Glutamatergic neuron (in vitro differentiated cells): ENCODE results near the gene DAND5. TPM values are rescaled to one million over a fixed set of nuclear protein-coding genes. Genes with fewer than 3 reads are reported as not detected.

Experiments used
- DNase-seq: peaks from one replicate; pipeline ENCODE4 v3.0.0; 2022
- H3K27ac Mint-ChIP-seq: one replicate; pipeline ENCODE4 v1.8.0; 2020; ENCODE audit warnings: mild to moderate bottlenecking, mixed read lengths, inconsistent platforms; ENCODE audit not compliant: unreplicated experiment
- H3K27me3 Mint-ChIP-seq: one replicate; pipeline ENCODE4 v1.8.0; 2020; ENCODE audit warnings: mild to moderate bottlenecking, moderate library complexity, mixed read lengths, inconsistent platforms; ENCODE audit not compliant: unreplicated experiment
- H3K36me3 Mint-ChIP-seq: one replicate; pipeline ENCODE4 v1.8.0; 2020; ENCODE audit warnings: mild to moderate bottlenecking, mixed read lengths, inconsistent platforms; ENCODE audit not compliant: unreplicated experiment
- H3K4me1 Mint-ChIP-seq: one replicate; pipeline ENCODE4 v1.8.0; 2020; ENCODE audit warnings: mild to moderate bottlenecking, low read depth, mixed read lengths, inconsistent platforms; ENCODE audit not compliant: unreplicated experiment
- H3K4me3 Mint-ChIP-seq: one replicate; pipeline ENCODE4 v1.8.0; 2020; ENCODE audit warnings: mild to moderate bottlenecking, mixed read lengths, inconsistent platforms; ENCODE audit not compliant: unreplicated experiment
- H3K9me3 Mint-ChIP-seq: one replicate; pipeline ENCODE4 v1.8.0; 2020; ENCODE audit warnings: mild to moderate bottlenecking, moderate library complexity, mixed read lengths, inconsistent platforms; ENCODE audit not compliant: unreplicated experiment
- long read RNA-seq: library from polyadenylated mRNA; unstranded; transcript quantifications from one replicate; pipeline ENCODE4 v2.0.0, GENCODE V29; 2020; ENCODE audit not compliant: unreplicated experiment
- total RNA-seq: library from RNA; stranded (reverse); fragmentation: NEBNext Ultra II Directional; extraction: Animal tissue kit (Norgen Biotek cat#: 25700); gene quantifications from one replicate; pipeline ENCODE4 v1.2.1, GENCODE V29; 2021; ENCODE audit not compliant: unreplicated experiment
- TF ChIP-seq, protein P1 (sequence below): fragments of 200-600 bp; sonication (generic); IDR thresholded peaks from one replicate; pipeline ENCODE4 v1.5.0; 2021; ENCODE audit not compliant: partially characterized antibody, unreplicated experiment

The DAND5 gene, protein sequence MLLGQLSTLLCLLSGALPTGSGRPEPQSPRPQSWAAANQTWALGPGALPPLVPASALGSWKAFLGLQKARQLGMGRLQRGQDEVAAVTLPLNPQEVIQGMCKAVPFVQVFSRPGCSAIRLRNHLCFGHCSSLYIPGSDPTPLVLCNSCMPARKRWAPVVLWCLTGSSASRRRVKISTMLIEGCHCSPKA
- 0.44 TPM for total RNA-seq
- long read RNA-seq: 0 reads

- DNase-seq: no peak
- H3K4me3 Mint-ChIP-seq: no peak within 1 kb of the TSS
- H3K4me1 Mint-ChIP-seq: peaks cover 5% of the 10 kb centered on the region
- H3K27ac Mint-ChIP-seq: peak within 1 kb of the TSS; percentile 59
- TF ChIP-seq, protein P1, sequence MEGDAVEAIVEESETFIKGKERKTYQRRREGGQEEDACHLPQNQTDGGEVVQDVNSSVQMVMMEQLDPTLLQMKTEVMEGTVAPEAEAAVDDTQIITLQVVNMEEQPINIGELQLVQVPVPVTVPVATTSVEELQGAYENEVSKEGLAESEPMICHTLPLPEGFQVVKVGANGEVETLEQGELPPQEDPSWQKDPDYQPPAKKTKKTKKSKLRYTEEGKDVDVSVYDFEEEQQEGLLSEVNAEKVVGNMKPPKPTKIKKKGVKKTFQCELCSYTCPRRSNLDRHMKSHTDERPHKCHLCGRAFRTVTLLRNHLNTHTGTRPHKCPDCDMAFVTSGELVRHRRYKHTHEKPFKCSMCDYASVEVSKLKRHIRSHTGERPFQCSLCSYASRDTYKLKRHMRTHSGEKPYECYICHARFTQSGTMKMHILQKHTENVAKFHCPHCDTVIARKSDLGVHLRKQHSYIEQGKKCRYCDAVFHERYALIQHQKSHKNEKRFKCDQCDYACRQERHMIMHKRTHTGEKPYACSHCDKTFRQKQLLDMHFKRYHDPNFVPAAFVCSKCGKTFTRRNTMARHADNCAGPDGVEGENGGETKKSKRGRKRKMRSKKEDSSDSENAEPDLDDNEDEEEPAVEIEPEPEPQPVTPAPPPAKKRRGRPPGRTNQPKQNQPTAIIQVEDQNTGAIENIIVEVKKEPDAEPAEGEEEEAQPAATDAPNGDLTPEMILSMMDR: no peak
- peaks cover 11% of the 10 kb centered on the region for H3K27me3 Mint-ChIP-seq
- peaks cover 3% of the 10 kb centered on the region for H3K9me3 Mint-ChIP-seq
- no peaks in the 10 kb centered on the region for H3K36me3 Mint-ChIP-seq
These were observed at the start of gene DAND5 for GRCh38 chr19:12969292-12969988. TSS of gene DAND5 (plus strand) at chr19:12969576. CDS start at chr19:12969661, 85 bp downstream.

DNA sequence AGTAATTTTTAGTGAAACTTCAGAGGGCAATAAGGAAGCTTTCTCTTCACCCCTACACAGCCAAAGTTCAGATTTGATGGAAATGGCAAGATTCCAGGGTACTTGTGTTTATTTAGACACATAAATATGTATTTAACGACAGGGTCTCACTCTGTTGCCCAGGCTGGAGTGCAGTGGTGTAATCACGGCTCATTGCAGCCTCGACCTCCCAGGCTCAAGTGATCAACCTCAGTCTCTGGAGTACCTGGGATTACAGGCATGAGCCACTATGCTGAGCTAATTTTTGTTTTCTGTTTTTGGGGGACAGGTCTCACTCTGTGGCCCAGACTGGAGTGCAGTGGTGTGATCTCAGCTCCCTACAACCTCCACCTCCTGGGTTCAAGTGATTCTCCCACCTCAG, 48.3 kb upstream of the DAND5 start:
- no peak for DNase-seq
- Mint-ChIP-seq H3K4me3 (no peak overlapping the region), H3K4me1 (no peaks in the 10 kb centered on the region), H3K27ac (no peak overlapping the region), H3K36me3 (peaks cover 6% of the 10 kb centered on the region), H3K27me3 (peaks cover 3% of the 10 kb centered on the region), H3K9me3 (peaks cover 15% of the 10 kb centered on the region)
- TF ChIP-seq, protein P1: no peak

DNA sequence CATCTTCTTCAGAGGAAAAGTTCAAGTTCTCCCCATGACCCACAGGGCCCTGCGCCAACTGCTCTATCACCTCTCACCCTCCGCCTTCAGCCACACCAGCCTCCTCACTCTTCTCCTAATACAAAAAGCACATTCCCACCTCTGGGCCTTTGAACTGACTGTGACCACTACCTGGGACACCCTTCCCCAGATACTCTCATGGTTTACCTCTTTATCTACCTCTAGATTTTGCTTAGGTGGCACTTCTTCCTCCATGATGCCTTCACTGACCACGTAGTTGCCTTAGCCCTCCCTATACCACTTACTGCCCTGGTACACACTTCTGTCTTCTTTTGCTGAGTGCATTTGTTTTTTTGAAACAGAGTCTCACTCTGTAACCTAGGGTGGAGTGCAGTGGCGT, 46.4 kb upstream of the DAND5 start:
- H3K9me3 Mint-ChIP-seq: peaks cover 13% of the 10 kb centered on the region
- H3K27me3 Mint-ChIP-seq: peaks cover 3% of the 10 kb centered on the region
- TF ChIP-seq, protein P1: no peak
- no peak overlapping the region for H3K4me3 Mint-ChIP-seq
- DNase-seq: no peak
- no peaks in the 10 kb centered on the region for H3K4me1 Mint-ChIP-seq
- peaks cover 10% of the 10 kb centered on the region for H3K36me3 Mint-ChIP-seq
- H3K27ac Mint-ChIP-seq: peak overlapping the region; percentile 18

GRCh38 chr19:12924621-12925310, 44.6 kb upstream of the DAND5 start:
- Mint-ChIP-seq H3K9me3 (peaks cover 7% of the 10 kb centered on the region), H3K4me3 (no peak overlapping the region), H3K27ac (peak overlapping the region; percentile 12), H3K4me1 (no peaks in the 10 kb centered on the region), H3K27me3 (peaks cover 3% of the 10 kb centered on the region), H3K36me3 (peaks cover 10% of the 10 kb centered on the region)
- TF ChIP-seq, protein P1: no peak
- DNase-seq: no peak
